NCI-H774 (cell line): ENCODE data around the gene ITPA.

Experiments used
- DNase-seq: peaks from one replicate; lab custom pipeline; 2025; lab: John Stamatoyannopoulos, UW

Gene ITPA

GRCh38 chr20:3229158-3229557 lies 19.9 kb downstream of the ITPA start:
- DNase-seq: no peak

- no peak for DNase-seq
Observed at GRCh38 chr20:3229798-3230197, 20.5 kb downstream of the ITPA start.

GRCh38 chr20:3231116-3231515 lies 21.8 kb downstream of the ITPA start:
- DNase-seq: no peak

- DNase-seq: no peak
Observed at GRCh38 chr20:3231889-3232588, 22.7 kb downstream of the ITPA start.

GRCh38 chr20:3233131-3233990 lies 24.1 kb downstream of the ITPA start:
- DNase-seq: no peak

- DNase-seq: no peak
Observed at GRCh38 chr20:3233991-3234498, 24.7 kb downstream of the ITPA start.

- DNase-seq: no peak
Observed at GRCh38 chr20:3235666-3236324, 26.5 kb downstream of the ITPA start.

GRCh38 chr20:3237011-3237957 lies 28.0 kb downstream of the ITPA start:
- no peak for DNase-seq

- no peak for DNase-seq
Observed at GRCh38 chr20:3237958-3238615, 28.8 kb downstream of the ITPA start.

GRCh38 chr20:3238616-3239025 lies 29.3 kb downstream of the ITPA start:
- DNase-seq: no peak

- peak; percentile 58 for DNase-seq
Observed at GRCh38 chr20:3239026-3239866, 29.9 kb downstream of the ITPA start, which contains the start of gene SLC4A11. Gene SLC4A11, minus strand, starts transcription at chr20:3239190. Its CDS starts 53 bp downstream, at chr20:3239137.

- DNase-seq: no peak
Observed at GRCh38 chr20:3239867-3240775, 30.8 kb downstream of the ITPA start.

- DNase-seq: no peak
Observed at GRCh38 chr20:3240776-3241363, 31.6 kb downstream of the ITPA start.

- DNase-seq: no peak
Observed at GRCh38 chr20:3242172-3242692, 32.9 kb downstream of the ITPA start.

GRCh38 chr20:3243718-3244358 lies 34.5 kb downstream of the ITPA start:
- no peak for DNase-seq

- DNase-seq: no peak
Observed at GRCh38 chr20:3244613-3245012, 35.3 kb downstream of the ITPA start.

- DNase-seq: no peak
Observed at GRCh38 chr20:3245156-3245555, 35.9 kb downstream of the ITPA start.

- no peak for DNase-seq
Observed at GRCh38 chr20:3245711-3246110, 36.4 kb downstream of the ITPA start.
